ENCODE results near the gene GAB2.

GAB2 gene

DNA sequence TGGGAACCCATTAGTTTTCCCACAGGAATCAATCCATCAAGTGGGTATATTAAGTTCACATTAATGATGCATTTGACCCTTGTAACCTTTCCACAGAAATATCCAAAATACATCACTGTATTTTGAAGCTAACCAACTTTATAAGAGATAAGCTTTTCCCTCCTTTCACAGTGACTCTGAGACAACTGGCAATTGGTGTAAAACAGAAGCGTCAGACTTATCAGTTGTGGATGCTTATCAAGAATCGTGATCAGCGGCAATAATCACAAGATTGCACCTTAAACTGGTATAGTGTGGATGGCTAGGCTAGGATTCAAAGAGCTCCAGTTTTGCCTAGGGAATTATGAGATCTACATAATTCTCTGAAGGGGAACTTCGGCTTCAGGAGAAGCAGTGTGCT lies 155.8 kb downstream of the GAB2 start:
- TF ChIP-seq, protein P1, sequence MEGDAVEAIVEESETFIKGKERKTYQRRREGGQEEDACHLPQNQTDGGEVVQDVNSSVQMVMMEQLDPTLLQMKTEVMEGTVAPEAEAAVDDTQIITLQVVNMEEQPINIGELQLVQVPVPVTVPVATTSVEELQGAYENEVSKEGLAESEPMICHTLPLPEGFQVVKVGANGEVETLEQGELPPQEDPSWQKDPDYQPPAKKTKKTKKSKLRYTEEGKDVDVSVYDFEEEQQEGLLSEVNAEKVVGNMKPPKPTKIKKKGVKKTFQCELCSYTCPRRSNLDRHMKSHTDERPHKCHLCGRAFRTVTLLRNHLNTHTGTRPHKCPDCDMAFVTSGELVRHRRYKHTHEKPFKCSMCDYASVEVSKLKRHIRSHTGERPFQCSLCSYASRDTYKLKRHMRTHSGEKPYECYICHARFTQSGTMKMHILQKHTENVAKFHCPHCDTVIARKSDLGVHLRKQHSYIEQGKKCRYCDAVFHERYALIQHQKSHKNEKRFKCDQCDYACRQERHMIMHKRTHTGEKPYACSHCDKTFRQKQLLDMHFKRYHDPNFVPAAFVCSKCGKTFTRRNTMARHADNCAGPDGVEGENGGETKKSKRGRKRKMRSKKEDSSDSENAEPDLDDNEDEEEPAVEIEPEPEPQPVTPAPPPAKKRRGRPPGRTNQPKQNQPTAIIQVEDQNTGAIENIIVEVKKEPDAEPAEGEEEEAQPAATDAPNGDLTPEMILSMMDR (conservative IDR thresholded peaks at IDR 0.05), result no peak
- TF ChIP-seq ZFX (IDR thresholded peaks at IDR 0.05), result no peak
- H3K27ac ChIP-seq, result no peak overlapping the region

DNA sequence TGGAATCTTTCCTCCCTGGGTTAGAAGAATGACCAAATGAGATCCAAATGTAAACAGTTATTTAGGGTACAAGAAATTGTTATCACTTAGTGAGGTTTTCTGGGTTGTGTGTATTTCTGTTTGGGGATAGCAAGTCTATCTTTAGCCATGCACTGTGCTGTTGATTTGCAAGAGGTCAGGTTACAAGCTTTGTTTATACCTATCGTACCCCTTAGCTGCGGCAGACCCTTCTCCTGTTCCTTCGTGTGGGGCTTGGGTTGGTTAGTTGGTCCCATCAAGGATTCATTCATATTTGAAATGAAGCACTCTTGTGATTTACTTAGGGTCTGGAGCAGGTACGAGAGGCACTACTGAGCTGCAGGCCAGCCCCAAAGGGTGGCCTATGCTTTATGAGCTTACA lies 156.3 kb downstream of the GAB2 start:
- H3K27ac ChIP-seq, result peak overlapping the region; percentile 51
- TF ChIP-seq, protein P1 (conservative IDR thresholded peaks at IDR 0.05), result no peak
- no peak for TF ChIP-seq ZFX (IDR thresholded peaks at IDR 0.05)

DNA sequence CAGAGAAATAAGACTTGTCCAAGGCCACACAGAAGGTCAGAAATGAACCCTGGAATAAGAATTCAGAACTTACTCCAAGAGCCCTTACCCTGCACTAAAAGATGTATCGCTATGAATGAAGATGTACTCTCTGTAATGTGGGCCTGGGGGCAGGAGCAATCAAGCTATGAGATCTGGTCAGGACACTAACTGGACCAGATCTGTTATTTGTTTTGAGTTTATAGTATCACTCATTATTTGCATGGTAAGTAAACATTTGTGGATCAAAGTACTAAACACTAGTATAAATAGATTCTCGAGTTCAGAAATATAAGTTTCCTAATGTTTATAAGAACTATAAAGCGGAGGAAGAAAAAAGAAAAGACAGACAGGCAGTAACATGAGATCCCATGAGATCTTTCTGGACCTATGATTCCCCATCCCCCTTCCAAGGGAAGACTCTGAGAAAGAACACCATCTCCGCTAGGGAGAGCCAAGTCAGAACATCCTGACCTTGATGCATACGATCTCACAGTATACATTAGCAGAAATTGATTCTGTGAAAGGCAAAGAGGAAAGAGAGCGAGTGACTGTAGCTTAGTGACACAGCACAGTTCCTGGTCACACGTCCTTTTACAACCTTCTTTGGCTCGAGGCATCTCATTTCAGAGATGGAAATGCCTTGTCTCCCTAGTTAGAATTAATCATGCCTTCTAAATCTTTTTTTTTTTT lies 157.7 kb downstream of the GAB2 start:
- H3K27ac ChIP-seq, result peak overlapping the region; percentile 51
- TF ChIP-seq ZFX (IDR thresholded peaks at IDR 0.05), result no peak
- TF ChIP-seq, protein P1 (conservative IDR thresholded peaks at IDR 0.05), result peak; percentile 9; the same call in 1 of the 2 replicates

DNA sequence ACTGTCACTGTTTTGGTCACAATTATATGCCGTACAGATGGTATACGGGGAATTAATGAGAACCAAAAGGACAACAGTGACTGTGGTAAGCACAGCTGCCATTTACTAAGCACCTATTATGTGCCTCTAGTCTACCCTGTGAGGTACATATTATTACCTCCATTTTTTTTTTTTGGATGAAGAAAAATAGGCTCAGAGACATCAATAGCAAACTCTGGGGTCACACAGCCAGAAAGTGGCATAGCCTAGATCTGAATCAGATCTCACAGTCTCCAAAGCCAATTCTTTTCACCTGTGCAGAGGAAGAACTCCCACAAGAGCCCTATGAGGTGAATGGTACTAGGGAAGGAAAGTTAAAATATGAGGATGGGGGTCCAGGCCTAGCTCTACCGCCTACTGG lies 160.0 kb downstream of the GAB2 start:
- H3K27ac ChIP-seq, result no peak overlapping the region
- TF ChIP-seq, protein P1 (conservative IDR thresholded peaks at IDR 0.05), result no peak
- TF ChIP-seq ZFX (IDR thresholded peaks at IDR 0.05), result no peak

DNA sequence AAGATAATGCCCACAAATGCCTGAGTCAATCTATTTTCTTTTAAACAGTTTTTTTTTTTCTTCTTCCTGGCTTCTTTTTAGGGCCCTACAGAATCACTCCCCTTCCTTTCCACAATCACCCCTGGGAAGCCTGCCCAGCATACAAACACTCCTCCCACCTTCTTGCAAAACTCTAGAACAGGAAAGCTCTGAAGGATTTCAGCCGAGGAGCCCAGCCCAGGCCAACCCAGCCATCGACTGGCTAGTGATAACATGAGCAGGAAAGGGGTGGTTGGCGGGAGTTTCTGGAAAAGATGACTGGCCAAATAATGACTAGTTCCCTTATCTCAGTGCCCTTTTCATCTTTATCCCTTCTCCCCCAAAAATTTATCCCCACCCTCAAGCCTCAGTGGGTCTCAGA lies 160.7 kb downstream of the GAB2 start:
- no peak overlapping the region for H3K27ac ChIP-seq
- no peak for TF ChIP-seq ZFX (IDR thresholded peaks at IDR 0.05)
- TF ChIP-seq, protein P1 (conservative IDR thresholded peaks at IDR 0.05), result no peak

DNA sequence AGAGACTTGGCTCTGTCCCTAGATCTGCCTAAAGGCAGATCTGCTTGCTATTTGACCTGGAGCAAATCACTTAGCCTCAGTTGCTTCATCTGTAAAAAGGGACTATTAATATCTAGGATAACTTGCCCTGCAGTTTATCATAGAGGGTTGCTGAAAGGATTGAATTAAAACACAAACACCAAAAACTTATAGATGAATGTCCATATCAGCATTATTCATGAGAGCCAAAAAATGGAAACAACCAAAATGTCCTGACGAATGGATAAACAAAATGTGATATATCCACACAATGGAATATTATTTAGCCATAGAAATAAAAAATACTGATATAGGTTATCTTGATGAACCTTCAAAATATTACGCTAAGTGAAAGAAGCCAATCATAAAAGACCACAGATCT lies 161.7 kb downstream of the GAB2 start:
- H3K27ac ChIP-seq, result no peak overlapping the region
- no peak for TF ChIP-seq ZFX (IDR thresholded peaks at IDR 0.05)
- TF ChIP-seq, protein P1 (conservative IDR thresholded peaks at IDR 0.05), result no peak

DNA sequence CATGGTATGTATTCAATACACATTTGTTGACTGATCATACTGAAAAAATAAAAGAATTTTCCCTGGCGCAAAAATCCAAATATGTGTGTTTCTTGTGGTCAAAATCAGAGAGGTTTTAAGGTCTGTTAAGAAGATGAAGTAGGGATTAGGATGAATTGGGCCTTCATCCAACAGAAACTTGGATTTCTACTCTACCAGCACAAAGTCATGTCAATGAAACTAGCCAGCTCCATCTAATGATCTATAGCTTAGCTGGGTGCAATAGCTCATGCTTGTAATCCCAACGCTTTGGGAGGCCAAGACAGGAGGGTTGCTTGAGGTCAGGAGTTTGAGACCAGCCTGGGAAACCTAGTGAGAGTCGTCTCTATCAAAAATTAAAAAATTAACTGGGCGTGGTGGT lies 163.4 kb downstream of the GAB2 start:
- H3K27ac ChIP-seq, result no peak overlapping the region
- no peak for TF ChIP-seq ZFX (IDR thresholded peaks at IDR 0.05)
- TF ChIP-seq, protein P1 (conservative IDR thresholded peaks at IDR 0.05), result no peak
